CD14-positive monocyte (primary cell): ENCODE data around the gene ITGB3BP. TPM values are rescaled to one million over a fixed set of nuclear protein-coding genes. Genes with fewer than 3 reads are reported as not detected.

Source experiments
- DNase-seq, 3 donors: peaks; one replicate each; pipeline ENCODE4 v3.0.0-alpha.2; 2011 to 2022
- H2AFZ ChIP-seq: 2 replicates; pipeline ENCODE4 v1.6.0; 2012; ENCODE audit warnings: mild to moderate bottlenecking, low read depth, low read length, inconsistent platforms; ENCODE audit not compliant: insufficient read depth, poor library complexity, severe bottlenecking
- H3K27ac ChIP-seq, 2 donors: 1 replicate in 1 of 2; 2 replicates in 1 of 2; pipeline ENCODE4 v1.5.1; 2012 to 2013; ENCODE audit warnings: low read length in 2 of 2, control low read depth in 1 of 2, inconsistent platforms in 1 of 2, low read depth in 1 of 2, mild to moderate bottlenecking in 1 of 2
- H3K27me3 ChIP-seq, 2 donors: one replicate each; pipeline versions ENCODE4 v1.6.0 to v1.6.1; 2011 to 2013; ENCODE audit warnings: low read length in 2 of 2; ENCODE audit not compliant: control insufficient read depth in 2 of 2, insufficient read depth in 2 of 2
- H3K36me3 ChIP-seq, 2 donors: replicated peaks in 1 of 2; 1 replicate in 1 of 2; 2 replicates in 1 of 2; pipeline versions ENCODE4 v1.5.1 to v1.6.1; 2012 to 2013; ENCODE audit warnings: low read length in 2 of 2, control low read depth in 1 of 2, inconsistent platforms in 1 of 2, mild to moderate bottlenecking in 1 of 2; ENCODE audit not compliant: insufficient read depth in 2 of 2, control insufficient read depth in 1 of 2
- H3K4me1 ChIP-seq, 2 donors: 1 replicate in 1 of 2; 2 replicates in 1 of 2; pipeline versions ENCODE4 v1.5.1 to v1.6.1; 2012 to 2013; ENCODE audit warnings: low read length in 2 of 2, control low read depth in 1 of 2, inconsistent platforms in 1 of 2, mild to moderate bottlenecking in 1 of 2, moderate library complexity in 1 of 2; ENCODE audit not compliant: insufficient read depth in 2 of 2, control insufficient read depth in 1 of 2
- H3K4me2 ChIP-seq: replicated peaks from 2 replicates; pipeline ENCODE3; 2012; ENCODE audit warnings: low read length, moderate library complexity, mild to moderate bottlenecking; ENCODE audit not compliant: poor library complexity, severe bottlenecking; ENCODE audit errors: extremely low read depth
- H3K4me3 ChIP-seq, 3 experiments: fragments of 200-600 bp in 1 of 3; sonication (generic) in 1 of 3; replicated peaks in 1 of 3; 1 replicate in 2 of 3; 2 replicates in 1 of 3; pipeline ENCODE4 v1.5.1; 2011 to 2013; ENCODE audit warnings: low read length in 3 of 3, mild to moderate bottlenecking in 3 of 3, control low read depth in 2 of 3, low read depth in 2 of 3, inconsistent platforms in 1 of 3, moderate library complexity in 1 of 3
- H3K79me2 ChIP-seq: 2 replicates; pipeline ENCODE4 v1.6.0; 2012; ENCODE audit warnings: mild to moderate bottlenecking, control low read depth, inconsistent platforms, low read length, moderate library complexity; ENCODE audit not compliant: insufficient read depth
- H3K9ac ChIP-seq: 2 replicates; pipeline ENCODE4 v1.6.0; 2017; ENCODE audit warnings: low read length, mild to moderate bottlenecking; ENCODE audit not compliant: insufficient read depth, poor library complexity, severe bottlenecking
- H3K9me3 ChIP-seq, 2 donors: replicated peaks in 1 of 2; 1 replicate in 1 of 2; 2 replicates in 1 of 2; pipeline versions ENCODE4 v1.5.1 to v1.6.1; 2012 to 2013; ENCODE audit warnings: low read length in 2 of 2, control low read depth in 1 of 2; ENCODE audit not compliant: control insufficient read depth in 1 of 2, insufficient read depth in 1 of 2
- H4K20me1 ChIP-seq: 2 replicates; pipeline ENCODE4 v1.6.0; 2012; ENCODE audit warnings: mild to moderate bottlenecking, low read length, control low read depth, moderate library complexity; ENCODE audit not compliant: insufficient read depth
- H3K27ac Mint-ChIP-seq, 7 donors: one replicate each; pipeline ENCODE4 v1.8.0; 2020; ENCODE audit warnings: mild to moderate bottlenecking in 7 of 7, mixed read lengths in 7 of 7, moderate library complexity in 6 of 7, inconsistent platforms in 2 of 7
- H3K27me3 Mint-ChIP-seq, 3 donors: one replicate each; pipeline ENCODE4 v1.8.0; 2021 to 2022; ENCODE audit warnings: low read depth in 3 of 3, mild to moderate bottlenecking in 3 of 3, mixed read lengths in 3 of 3, moderate library complexity in 3 of 3, inconsistent platforms in 1 of 3
- H3K36me3 Mint-ChIP-seq, 2 donors: one replicate each; pipeline ENCODE4 v1.8.0; 2020; ENCODE audit warnings: mixed read lengths in 2 of 2, inconsistent platforms in 1 of 2, mild to moderate bottlenecking in 1 of 2
- H3K4me1 Mint-ChIP-seq: one replicate; pipeline ENCODE4 v1.8.0; 2020; ENCODE audit warnings: mild to moderate bottlenecking, mixed read lengths
- H3K4me3 Mint-ChIP-seq, 2 donors: one replicate each; pipeline ENCODE4 v1.8.0; 2020; ENCODE audit warnings: mild to moderate bottlenecking in 2 of 2, mixed read lengths in 2 of 2, moderate library complexity in 1 of 2
- H3K9me3 Mint-ChIP-seq, 7 donors: one replicate each; pipeline ENCODE4 v1.8.0; 2020 to 2022; ENCODE audit warnings: mixed read lengths in 7 of 7, mild to moderate bottlenecking in 6 of 7, moderate library complexity in 6 of 7, inconsistent platforms in 2 of 7
- WGBS: methylation state at CpG from one replicate; pipeline ENCODE4 v1.1.5; 2013; ENCODE audit warnings: missing lambda C conversion rate; ENCODE audit not compliant: insufficient coverage; 5-methylcytosine and 5-hydroxymethylcytosine counted together
- intact Hi-C, 2 donors: fragments of 100-400 bp; cut with micrococcal nuclease; formaldehyde crosslinking; loops; one replicate each; pipeline versions ENCODE4 v1.15.0 to v1.15.1; 2023
- polyA plus RNA-seq, 3 donors: library from polyadenylated mRNA; depleted of rRNA in 1 of 3; unstranded in 2 of 3; stranded (reverse) in 1 of 3; fragments of 300-500 nt in 2 of 3; fragments of >200 nt in 1 of 3; fragmentation: Illumina TruSeq in 2 of 3; gene quantifications; 1 replicate in 2 of 3; 2 replicates in 1 of 3; pipeline ENCODE4 v1.2.3, GENCODE V29; 2012 to 2021
- TF ChIP-seq, protein P1 (sequence below): fragments of 200-600 bp; IDR thresholded peaks from one replicate; pipeline ENCODE4 v1.8.0; 2022; ENCODE audit warnings: antibody characterized with exemption, mild to moderate bottlenecking

Gene ITGB3BP
- polyA plus RNA-seq, 3 donors = 5.2 to 7.0 (median 6.6) TPM

DNA sequence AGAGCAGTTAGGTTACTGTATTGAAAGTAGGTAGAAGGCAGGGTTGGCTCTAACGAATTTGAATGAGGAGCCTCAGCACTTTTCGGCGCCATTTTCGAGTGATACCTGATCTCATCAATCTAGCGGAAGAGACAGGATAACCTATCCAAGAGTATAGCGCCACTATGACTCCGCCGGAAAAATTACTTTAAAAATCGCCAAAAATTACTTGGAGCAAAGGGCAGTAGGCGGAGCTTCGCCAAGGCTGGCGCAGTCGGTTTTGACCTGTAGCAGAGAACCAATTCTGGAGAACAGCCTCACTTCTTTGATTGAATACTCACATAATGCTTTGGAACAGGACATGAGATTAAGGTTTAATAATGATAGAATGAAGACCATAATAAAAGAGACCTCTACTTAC, 25.9 kb upstream of the ITGB3BP start:
- H3K9me3 Mint-ChIP-seq = no peaks in the 10 kb centered on the region

DNA sequence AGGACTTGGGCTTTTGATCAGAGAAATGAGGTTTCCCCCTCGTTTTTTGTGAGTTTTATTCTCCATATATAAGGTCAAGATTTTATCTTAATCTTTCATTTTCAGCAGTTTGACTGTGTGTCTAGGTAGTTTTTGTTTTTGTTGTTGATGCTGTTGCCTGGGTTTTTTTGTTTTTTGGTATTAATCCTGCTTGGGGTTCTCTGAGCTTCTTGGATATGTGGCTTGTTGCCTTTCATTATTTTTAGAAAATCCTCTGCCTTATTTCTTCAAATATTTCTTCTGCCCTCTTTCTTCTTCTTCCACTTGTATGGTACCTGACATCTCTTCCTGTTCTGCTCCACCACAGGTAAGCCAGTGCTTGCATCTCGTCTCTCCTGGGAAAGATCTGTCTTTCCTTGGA, 25.3 kb upstream of the ITGB3BP start:
- Mint-ChIP-seq H3K27me3 (peaks cover 0 to 1% (median 0%) of the 10 kb centered on the region in 3 donors), H3K4me3 (no peak overlapping the region), H3K36me3 (peaks cover 1 to 6% of the 10 kb centered on the region in 2 donors), H3K27ac (no peak overlapping the region), H3K4me1 (no peaks in the 10 kb centered on the region), H3K9me3 (no peaks in the 10 kb centered on the region)
- H3K79me2 ChIP-seq = no peaks in the 10 kb centered on the region
- H3K9ac ChIP-seq = no peak overlapping the region
- TF ChIP-seq, protein P1, sequence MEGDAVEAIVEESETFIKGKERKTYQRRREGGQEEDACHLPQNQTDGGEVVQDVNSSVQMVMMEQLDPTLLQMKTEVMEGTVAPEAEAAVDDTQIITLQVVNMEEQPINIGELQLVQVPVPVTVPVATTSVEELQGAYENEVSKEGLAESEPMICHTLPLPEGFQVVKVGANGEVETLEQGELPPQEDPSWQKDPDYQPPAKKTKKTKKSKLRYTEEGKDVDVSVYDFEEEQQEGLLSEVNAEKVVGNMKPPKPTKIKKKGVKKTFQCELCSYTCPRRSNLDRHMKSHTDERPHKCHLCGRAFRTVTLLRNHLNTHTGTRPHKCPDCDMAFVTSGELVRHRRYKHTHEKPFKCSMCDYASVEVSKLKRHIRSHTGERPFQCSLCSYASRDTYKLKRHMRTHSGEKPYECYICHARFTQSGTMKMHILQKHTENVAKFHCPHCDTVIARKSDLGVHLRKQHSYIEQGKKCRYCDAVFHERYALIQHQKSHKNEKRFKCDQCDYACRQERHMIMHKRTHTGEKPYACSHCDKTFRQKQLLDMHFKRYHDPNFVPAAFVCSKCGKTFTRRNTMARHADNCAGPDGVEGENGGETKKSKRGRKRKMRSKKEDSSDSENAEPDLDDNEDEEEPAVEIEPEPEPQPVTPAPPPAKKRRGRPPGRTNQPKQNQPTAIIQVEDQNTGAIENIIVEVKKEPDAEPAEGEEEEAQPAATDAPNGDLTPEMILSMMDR = no peak
- H3K9me3 ChIP-seq = no peaks in the 10 kb centered on the region
- no peak for DNase-seq
- H3K4me2 ChIP-seq = no peak overlapping the region
- no peak overlapping the region for H2AFZ ChIP-seq
- H3K27ac ChIP-seq = no peak overlapping the region
- no peak overlapping the region for H3K4me3 ChIP-seq
- no peaks in the 10 kb centered on the region for H3K27me3 ChIP-seq
- intact Hi-C loops = no loop called here
- no peaks in the 10 kb centered on the region for H3K36me3 ChIP-seq
- WGBS = no CpG with 5 or more reads among the region's 2 CpGs
- no peaks in the 10 kb centered on the region for H3K4me1 ChIP-seq
- H4K20me1 ChIP-seq = no peaks in the 10 kb centered on the region

More for the DNA sequence above, 25.9 kb upstream of the ITGB3BP start:
- DNase-seq = no peak
- Mint-ChIP-seq H3K4me1 (no peaks in the 10 kb centered on the region), H3K36me3 (peaks cover 1 to 6% of the 10 kb centered on the region in 2 donors), H3K27me3 (peaks cover 0 to 1% (median 0%) of the 10 kb centered on the region in 3 donors), H3K27ac (no peak overlapping the region), H3K4me3 (no peak overlapping the region)
- H3K36me3 ChIP-seq = no peaks in the 10 kb centered on the region
- intact Hi-C loops = no loop called here
- no peaks in the 10 kb centered on the region for H3K9me3 ChIP-seq
- no peaks in the 10 kb centered on the region for H4K20me1 ChIP-seq
- no peak overlapping the region for H3K27ac ChIP-seq
- TF ChIP-seq, protein P1 = no peak
- no peak overlapping the region for H2AFZ ChIP-seq
- no peaks in the 10 kb centered on the region for H3K4me1 ChIP-seq
- 96% methylated on average over 4 of the region's 13 CpGs for WGBS
- no peak overlapping the region for H3K4me2 ChIP-seq
- H3K9ac ChIP-seq = no peak overlapping the region
- H3K4me3 ChIP-seq = no peak overlapping the region
- no peaks in the 10 kb centered on the region for H3K79me2 ChIP-seq
- no peaks in the 10 kb centered on the region for H3K27me3 ChIP-seq
